Panc1 (cell line): ENCODE results near the gene MICAL2. TPM values are rescaled to one million over a fixed set of nuclear protein-coding genes. Genes with fewer than 3 reads are reported as not detected.

ENCODE experiments used
- ATAC-seq: fragments of 200-7000 bp; cut with Tn5 transposase; 2 replicates; pipeline ENCODE4 v1.9.1; 2020; ENCODE audit warnings: mild to moderate bottlenecking, moderate library complexity
- BruUV-seq: library from RNA; stranded (reverse); fragments of 400-500 nt; replicated peaks from 2 replicates; lab custom pipeline; 2021; lab: Mats Ljungman, UMichigan
- CTCF ChIA-PET: fragments of 300-600 bp; sonication (Branson Sonifier 250); formaldehyde crosslinking; loops from one replicate; lab custom pipeline; 2022; ENCODE audit warnings: antibody characterized with exemption; lab: Charles Lee
- POLR2A ChIA-PET: fragments of 300-600 bp; sonication (Branson Sonifier 250); formaldehyde crosslinking; loops from one replicate; lab custom pipeline; 2022; ENCODE audit warnings: antibody characterized with exemption; lab: Charles Lee
- DNase-seq: peaks from one replicate; pipeline ENCODE4 v3.0.0-alpha.2; 2010; ENCODE audit warnings: low read depth, low spot score
- H3K27ac ChIP-seq: 2 replicates; pipeline ENCODE4 v1.5.1; 2011; ENCODE audit warnings: mild to moderate bottlenecking, low read length, inconsistent platforms
- H3K27me3 ChIP-seq: fragments of 200-500 bp; sonication (Bioruptor generic); 2 replicates; pipeline ENCODE4 v1.6.0; 2014; ENCODE audit warnings: low read length, inconsistent platforms; ENCODE audit not compliant: control insufficient read depth, insufficient read depth
- H3K36me3 ChIP-seq: fragments of 200-500 bp; sonication (Bioruptor generic); 2 replicates; pipeline ENCODE4 v1.5.1; 2014; ENCODE audit warnings: inconsistent platforms, mild to moderate bottlenecking, low read length, moderate library complexity; ENCODE audit not compliant: control insufficient read depth, insufficient read depth
- H3K4me1 ChIP-seq: 2 replicates; pipeline ENCODE4 v1.5.1; 2011; ENCODE audit warnings: inconsistent platforms, mild to moderate bottlenecking, low read length, moderate library complexity; ENCODE audit not compliant: control insufficient read depth, insufficient read depth
- H3K4me3 ChIP-seq, 2 experiments: 2 replicates each; pipeline ENCODE4 v1.5.1; 2011 to 2012; ENCODE audit warnings: low read depth in 2 of 2, low read length in 2 of 2, mild to moderate bottlenecking in 2 of 2, inconsistent platforms in 1 of 2, moderate library complexity in 1 of 2
- H3K9me3 ChIP-seq: fragments of 200-500 bp; sonication (Bioruptor generic); 2 replicates; pipeline ENCODE4 v1.5.1; 2014; ENCODE audit warnings: low read depth, mild to moderate bottlenecking, inconsistent platforms, low read length, moderate library complexity; ENCODE audit not compliant: control insufficient read depth, insufficient read depth
- POLR2AphosphoS5 ChIP-seq: IDR thresholded peaks from 2 replicates; pipeline ENCODE4 v1.6.1; 2012; ENCODE audit warnings: mild to moderate bottlenecking, low read depth, low read length, moderate library complexity
- REST ChIP-seq, 2 experiments: IDR thresholded peaks; 2 replicates each; pipeline ENCODE4 v1.6.1; 2011 to 2012; ENCODE audit warnings: low read depth in 2 of 2, control low read depth in 1 of 2, low read length in 1 of 2, mild to moderate bottlenecking in 1 of 2, moderate library complexity in 1 of 2; ENCODE audit not compliant: insufficient read depth in 1 of 2
- SIN3A ChIP-seq: IDR thresholded peaks from 2 replicates; pipeline ENCODE4 v1.6.1; 2012; ENCODE audit warnings: low read depth, mild to moderate bottlenecking, low read length, moderate library complexity, borderline replicate concordance; ENCODE audit not compliant: insufficient read depth
- TCF7L2 ChIP-seq: IDR thresholded peaks from 2 replicates; pipeline ENCODE4 v1.6.1; 2011; ENCODE audit warnings: mild to moderate bottlenecking, low read depth, low read length, inconsistent platforms
- in situ Hi-C: cut with HindIII; loops from 2 replicates; pipeline ENCODE4 v1.10.0; 2016; ENCODE audit warnings: low sequenced_read_pairs, low pct_unique_long_range_greater_than_20kb
- intact Hi-C: fragments of 100-400 bp; cut with micrococcal nuclease; formaldehyde crosslinking; loops from one replicate; pipeline ENCODE4 v1.10.0; 2022; ENCODE audit not compliant: unreplicated experiment
- total RNA-seq: library from RNA; stranded (reverse); gene quantifications from one replicate; pipeline ENCODE4 v1.2.1, GENCODE V29; 2021; ENCODE audit not compliant: unreplicated experiment
- TF ChIP-seq, protein P1 (sequence below): fragments of 450-650 bp; IDR thresholded peaks from 2 replicates; pipeline ENCODE4 v1.5.1; 2017; ENCODE audit warnings: mild to moderate bottlenecking

The MICAL2 gene
- total RNA-seq, 1 experiment from 2014 or later, result 199 TPM

- H3K27me3 ChIP-seq, result no peaks in the 10 kb centered on the region
- no TSS peak for BruUV-seq
- ChIA-PET CTCF (interaction anchor here (0.7 kb wide), 1 partner anchor 28 kb away, joined by 4 read pairs; no protein-coding TSS in a partner anchor), POLR2A (no interaction called here)
- no peak overlapping the region; the same call in 1 of the 2 replicates for H3K27ac ChIP-seq
- TF ChIP-seq SIN3A (no peak), REST (IDR thresholded peaks at IDR 0.05; ENCODE audit: insufficient read depth in 1 of 2, low read depth in 2 of 2, low read length in 1 of 2) (no peak), TCF7L2 (no peak), POLR2AphosphoS5 (no peak)
- TF ChIP-seq, protein P1, sequence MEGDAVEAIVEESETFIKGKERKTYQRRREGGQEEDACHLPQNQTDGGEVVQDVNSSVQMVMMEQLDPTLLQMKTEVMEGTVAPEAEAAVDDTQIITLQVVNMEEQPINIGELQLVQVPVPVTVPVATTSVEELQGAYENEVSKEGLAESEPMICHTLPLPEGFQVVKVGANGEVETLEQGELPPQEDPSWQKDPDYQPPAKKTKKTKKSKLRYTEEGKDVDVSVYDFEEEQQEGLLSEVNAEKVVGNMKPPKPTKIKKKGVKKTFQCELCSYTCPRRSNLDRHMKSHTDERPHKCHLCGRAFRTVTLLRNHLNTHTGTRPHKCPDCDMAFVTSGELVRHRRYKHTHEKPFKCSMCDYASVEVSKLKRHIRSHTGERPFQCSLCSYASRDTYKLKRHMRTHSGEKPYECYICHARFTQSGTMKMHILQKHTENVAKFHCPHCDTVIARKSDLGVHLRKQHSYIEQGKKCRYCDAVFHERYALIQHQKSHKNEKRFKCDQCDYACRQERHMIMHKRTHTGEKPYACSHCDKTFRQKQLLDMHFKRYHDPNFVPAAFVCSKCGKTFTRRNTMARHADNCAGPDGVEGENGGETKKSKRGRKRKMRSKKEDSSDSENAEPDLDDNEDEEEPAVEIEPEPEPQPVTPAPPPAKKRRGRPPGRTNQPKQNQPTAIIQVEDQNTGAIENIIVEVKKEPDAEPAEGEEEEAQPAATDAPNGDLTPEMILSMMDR, result no peak
- no peaks in the 10 kb centered on the region for H3K9me3 ChIP-seq
- H3K4me3 ChIP-seq, result no peak overlapping the region
- H3K36me3 ChIP-seq, result peaks cover 6% of the 10 kb centered on the region
- no peaks in the 10 kb centered on the region for H3K4me1 ChIP-seq
- in situ Hi-C loops, result no loop called here
- intact Hi-C loops, result no loop called here
- DNase-seq (no peak), ATAC-seq (no peak)
Observed at GRCh38 chr11:12213883-12214282, 103.5 kb downstream of the MICAL2 start.

DNA sequence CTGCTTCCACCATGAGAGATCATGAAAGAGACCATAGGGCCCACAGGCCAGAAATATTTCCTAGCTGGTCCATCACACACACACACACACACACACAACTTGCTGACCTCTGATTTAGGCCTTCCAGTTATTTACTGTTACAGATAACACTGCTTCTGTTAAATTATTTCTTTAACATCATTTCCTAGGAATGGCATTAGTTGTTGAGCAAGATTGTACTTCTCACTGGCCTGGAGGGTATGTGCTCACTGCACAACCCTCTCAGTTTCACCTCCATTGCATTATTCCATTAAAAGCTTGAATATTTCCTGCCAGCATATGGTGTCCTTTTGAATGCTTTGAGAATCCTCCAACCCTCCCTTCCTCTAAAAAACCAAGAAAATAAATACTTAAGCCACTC is 104.4 kb downstream of the MICAL2 start:
- H3K27ac ChIP-seq, result no peak overlapping the region
- peaks cover 5% of the 10 kb centered on the region for H3K36me3 ChIP-seq
- ATAC-seq (no peak), DNase-seq (no peak)
- H3K4me1 ChIP-seq, result no peaks in the 10 kb centered on the region
- intact Hi-C loops (no loop called here), in situ Hi-C loops (no loop called here)
- ChIA-PET CTCF (interaction anchor here (0.7 kb wide), 2 partner anchors 27 to 28 kb away, joined by 4 read pairs; no protein-coding TSS in a partner anchor), POLR2A (interaction anchor here (1.5 kb wide), 1 partner anchor 25 kb away, joined by 4 read pairs; no protein-coding TSS in a partner anchor)
- no TSS peak for BruUV-seq
- no peak for TF ChIP-seq REST (IDR thresholded peaks at IDR 0.05; ENCODE audit: insufficient read depth in 1 of 2, low read depth in 2 of 2, low read length in 1 of 2)
- TF ChIP-seq TCF7L2, result no peak
- no peak for TF ChIP-seq POLR2AphosphoS5
- no peak for TF ChIP-seq SIN3A
- TF ChIP-seq, protein P1, result no peak
- no peaks in the 10 kb centered on the region for H3K27me3 ChIP-seq
- no peaks in the 10 kb centered on the region for H3K9me3 ChIP-seq
- no peak overlapping the region for H3K4me3 ChIP-seq
